CD1c-positive myeloid dendritic cell (primary cell): Measurements from ENCODE around the gene GHRL.
A peak's percentile ranks its signal among the peaks of the same experiment; 100 is the strongest.

Experiments used
- DNase-seq: peaks from one replicate; pipeline ENCODE4 v3.0.0-alpha.2; 2016; ENCODE audit errors: extremely low spot score

GHRL gene

DNA sequence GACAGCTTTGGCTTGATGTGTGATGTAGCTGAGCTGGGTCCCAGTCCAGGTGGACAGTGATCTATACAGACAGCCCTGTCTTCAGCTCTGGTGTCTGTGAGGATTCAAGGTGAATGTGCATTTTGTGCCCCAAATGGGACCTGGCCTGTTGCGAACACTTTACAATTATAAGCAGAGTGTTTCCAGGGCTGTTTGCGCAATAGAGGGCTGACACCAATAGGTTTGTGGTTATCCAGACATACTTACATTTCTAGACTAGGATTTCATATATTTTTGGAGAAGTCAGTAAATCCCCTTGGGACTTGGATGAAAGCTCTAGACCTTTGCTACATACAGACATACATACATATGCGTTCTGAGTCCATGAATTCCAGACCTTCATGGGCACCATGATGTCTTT, 48.7 kb downstream of the GHRL start:
- DNase-seq, result no peak

DNA sequence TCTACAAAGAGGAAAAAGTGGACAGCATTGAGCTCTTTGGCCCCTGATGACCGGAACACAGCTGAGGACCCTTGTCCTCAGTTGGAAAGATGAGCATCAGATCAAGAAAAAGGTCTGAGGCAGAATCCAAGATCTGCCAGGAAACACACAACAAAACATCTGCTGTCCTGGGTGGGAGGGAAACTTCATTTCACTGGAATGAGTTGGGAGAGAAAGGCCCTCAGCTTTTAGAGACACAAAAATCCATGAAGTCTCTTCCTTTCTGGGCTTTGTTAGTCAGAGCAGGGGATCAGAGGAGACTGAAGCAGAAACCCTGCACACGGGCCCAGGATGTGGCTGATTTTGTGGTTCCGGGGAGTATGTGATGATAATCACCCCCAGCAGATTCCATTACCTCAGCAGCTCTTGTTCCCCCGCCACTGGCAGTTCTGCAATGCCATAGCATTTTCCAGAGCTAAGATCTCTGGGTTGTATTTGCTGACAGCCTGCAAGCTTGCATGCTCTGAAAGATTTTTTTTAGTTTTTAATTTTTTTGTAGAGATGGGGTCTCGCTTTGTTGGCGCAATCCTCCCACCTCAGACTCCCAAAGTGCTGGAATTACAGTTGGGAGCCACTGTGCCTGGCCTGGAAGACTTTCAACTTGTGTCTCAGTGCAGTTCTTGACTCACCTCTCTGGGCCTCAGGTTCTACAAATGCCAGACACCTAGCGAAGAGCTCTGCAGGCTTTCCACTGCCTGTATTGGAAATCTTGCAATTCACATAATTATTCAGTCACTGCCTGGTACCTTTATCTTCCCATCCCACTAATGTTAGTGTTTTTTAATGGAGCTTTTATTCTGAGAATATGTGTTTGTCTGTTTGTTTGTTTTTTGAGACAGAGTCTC, 50.3 kb downstream of the GHRL start:
- peak; percentile 57 for DNase-seq

DNA sequence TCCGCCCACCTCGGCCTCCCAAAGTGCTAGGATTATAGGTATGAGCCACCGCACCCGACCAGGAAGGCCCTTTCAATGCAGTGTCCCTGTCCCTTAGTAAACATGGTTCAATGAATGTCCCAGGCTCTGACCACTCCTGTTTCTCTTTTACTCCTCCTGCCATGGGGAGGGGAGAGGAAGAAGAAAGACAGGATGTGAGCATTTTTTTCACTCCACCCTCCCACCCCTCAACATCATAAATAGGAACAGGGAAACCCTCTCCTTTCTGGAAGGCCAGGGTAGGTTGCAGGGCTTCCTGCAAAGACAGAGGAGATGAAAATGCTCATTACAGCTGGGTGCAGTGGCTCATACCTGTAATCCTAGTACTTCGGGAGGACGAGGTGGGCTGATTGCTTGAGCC, 51.9 kb downstream of the GHRL start:
- no peak for DNase-seq

DNA sequence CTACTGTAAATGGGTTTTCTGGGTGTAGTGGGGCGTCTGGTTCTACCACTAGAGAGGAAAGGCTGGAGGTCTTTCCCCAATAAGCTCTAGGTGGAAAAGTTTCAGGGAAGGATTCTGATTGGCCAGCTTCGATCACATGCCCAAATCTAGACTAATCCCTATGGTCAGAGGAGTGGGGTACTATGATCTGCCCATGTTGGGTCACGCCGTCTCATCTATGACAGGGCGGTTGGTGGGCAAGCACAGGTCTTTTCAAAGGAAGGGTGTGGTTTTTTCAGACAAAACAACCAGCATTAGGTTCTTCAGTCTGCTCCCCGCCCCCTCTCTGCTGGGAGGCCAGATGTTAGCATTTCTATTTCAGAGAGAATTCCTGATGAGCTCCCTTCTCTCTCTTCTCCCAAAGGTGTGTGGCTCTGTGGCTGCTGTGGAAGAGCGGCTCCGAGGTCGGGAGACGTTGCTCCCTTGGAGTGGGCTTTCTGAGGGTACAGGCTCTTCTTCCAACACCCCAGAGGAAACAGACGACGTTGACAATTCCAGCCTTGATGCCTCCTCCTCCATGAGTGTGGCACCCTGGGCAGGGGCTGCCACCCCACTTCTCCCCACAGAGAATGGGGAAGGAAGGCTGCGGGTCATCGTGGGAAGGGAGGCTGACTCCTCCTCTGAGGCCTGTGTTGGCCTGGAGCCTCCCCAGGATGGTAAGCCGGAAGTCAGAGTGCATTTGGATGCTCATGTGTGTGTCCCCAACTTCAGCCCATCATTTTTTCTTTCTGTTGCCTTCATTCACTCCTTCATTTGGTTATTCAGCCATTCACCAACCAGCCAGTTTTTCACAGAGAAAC, 54.2 kb downstream of the GHRL start:
- DNase-seq, result no peak
